Neuronal stem cell (in vitro differentiated cells): Measurements from ENCODE around the gene SP100.

Source experiments
- DNase-seq: peaks from one replicate; pipeline ENCODE4 v3.0.0-alpha.2; 2013; ENCODE audit warnings: low spot score
- H2AFZ ChIP-seq: one replicate; pipeline ENCODE4 v1.6.1; 2013; ENCODE audit warnings: mild to moderate bottlenecking, low read length, inconsistent platforms
- H2AK5ac ChIP-seq: 2 replicates; pipeline ENCODE4 v1.6.1; 2013; ENCODE audit warnings: low read depth, mild to moderate bottlenecking, inconsistent platforms, low read length, moderate library complexity, mixed read lengths
- H2BK120ac ChIP-seq: 2 replicates; pipeline ENCODE4 v1.6.1; 2013; ENCODE audit warnings: low read depth, mild to moderate bottlenecking, inconsistent platforms, low read length, moderate library complexity, mixed read lengths
- H2BK12ac ChIP-seq: one replicate; pipeline ENCODE4 v1.6.1; 2013; ENCODE audit warnings: low read length, inconsistent platforms
- H2BK15ac ChIP-seq: 2 replicates; pipeline ENCODE4 v1.6.1; 2013; ENCODE audit warnings: mild to moderate bottlenecking, low read length, inconsistent platforms, mixed read lengths
- H2BK5ac ChIP-seq: one replicate; pipeline ENCODE4 v1.6.1; 2013; ENCODE audit warnings: inconsistent platforms, mild to moderate bottlenecking, low read length, moderate library complexity
- H3K14ac ChIP-seq: one replicate; pipeline ENCODE4 v1.6.1; 2013; ENCODE audit warnings: low read length, inconsistent platforms
- H3K18ac ChIP-seq: 2 replicates; pipeline ENCODE4 v1.6.1; 2013; ENCODE audit warnings: low read length, inconsistent platforms
- H3K23ac ChIP-seq: 2 replicates; pipeline ENCODE4 v1.6.1; 2013; ENCODE audit warnings: low read depth, mild to moderate bottlenecking, mixed read lengths, low read length, inconsistent platforms; ENCODE audit not compliant: poor library complexity
- H3K27ac ChIP-seq: replicated peaks from 3 replicates; pipeline ENCODE4 v1.5.1; 2013; ENCODE audit warnings: low read length, inconsistent platforms
- H3K27me3 ChIP-seq, 3 experiments: 2 replicates each; pipeline ENCODE4 v1.6.1; 2013; ENCODE audit warnings: low read length in 3 of 3, mild to moderate bottlenecking in 2 of 3, inconsistent platforms in 1 of 3, low read depth in 1 of 3, mixed read lengths in 1 of 3, moderate library complexity in 1 of 3; ENCODE audit not compliant: control insufficient read depth in 3 of 3, insufficient read depth in 3 of 3
- H3K36me3 ChIP-seq, 2 donors: replicated peaks in 1 of 2; 2 replicates each; pipeline ENCODE4 v1.6.1; 2013; ENCODE audit warnings: low read length in 2 of 2; ENCODE audit not compliant: control insufficient read depth in 2 of 2, insufficient read depth in 2 of 2
- H3K4ac ChIP-seq: 2 replicates; pipeline ENCODE4 v1.6.1; 2013; ENCODE audit warnings: inconsistent platforms, mild to moderate bottlenecking, low read length, moderate library complexity
- H3K4me1 ChIP-seq, 2 donors: 1 replicate in 1 of 2; 2 replicates in 1 of 2; pipeline ENCODE4 v1.6.1; 2013; ENCODE audit warnings: low read length in 2 of 2, low read depth in 1 of 2; ENCODE audit not compliant: control insufficient read depth in 2 of 2, insufficient read depth in 1 of 2
- H3K4me2 ChIP-seq: one replicate; pipeline ENCODE4 v1.6.1; 2013; ENCODE audit warnings: mild to moderate bottlenecking, low read length, inconsistent platforms; ENCODE audit not compliant: insufficient read depth, poor library complexity, severe bottlenecking
- H3K4me3 ChIP-seq, 2 donors: 2 replicates each; pipeline ENCODE4 v1.5.1; 2013; ENCODE audit warnings: low read length in 2 of 2, mild to moderate bottlenecking in 2 of 2, inconsistent platforms in 1 of 2, moderate library complexity in 1 of 2
- H3K79me1 ChIP-seq: one replicate; pipeline ENCODE4 v1.6.1; 2013; ENCODE audit warnings: low read depth, mild to moderate bottlenecking, inconsistent platforms, low read length, moderate library complexity
- H3K9ac ChIP-seq: one replicate; pipeline ENCODE4 v1.6.1; 2013; ENCODE audit warnings: mild to moderate bottlenecking, low read depth, low read length, inconsistent platforms; ENCODE audit not compliant: poor library complexity
- H3K9me3 ChIP-seq, 2 donors: replicated peaks in 1 of 2; 2 replicates each; pipeline versions ENCODE3 to v1.6.1; 2013; ENCODE audit warnings: low read length in 2 of 2, mild to moderate bottlenecking in 2 of 2, inconsistent platforms in 1 of 2, low read depth in 1 of 2, mixed read lengths in 1 of 2, moderate library complexity in 1 of 2; ENCODE audit not compliant: control insufficient read depth in 2 of 2, insufficient read depth in 1 of 2
- H4K8ac ChIP-seq: one replicate; pipeline ENCODE4 v1.6.1; 2013; ENCODE audit warnings: low read depth, mild to moderate bottlenecking, inconsistent platforms, low read length, moderate library complexity
- H4K91ac ChIP-seq: one replicate; pipeline ENCODE4 v1.6.1; 2013; ENCODE audit warnings: low read length, low read depth, mild to moderate bottlenecking, inconsistent platforms; ENCODE audit not compliant: poor library complexity
- WGBS, 2 donors: extraction: QIAGEN DNeasy Blood & Tissue Kit; methylation state at CpG; one replicate each; pipeline ENCODE4 v1.1.7; 2013; ENCODE audit warnings: missing lambda C conversion rate in 2 of 2, mixed read lengths in 1 of 2; ENCODE audit not compliant: insufficient read length in 2 of 2, insufficient replicate concordance in 1 of 2; ENCODE audit errors: extremely low coverage in 2 of 2; 5-methylcytosine and 5-hydroxymethylcytosine counted together

SP100 gene

GRCh38 chr2:230589025-230589424 is 173.0 kb downstream of the SP100 start:
- no CpG with 5 or more reads among the region's 3 CpGs for WGBS, 2 donors
- Histone ChIP-seq H3K4me2 (no peak overlapping the region), H3K4ac (no peak overlapping the region), H3K9me3 (no peaks in the 10 kb centered on the region), H3K23ac (no peak overlapping the region), H2BK120ac (no peak overlapping the region), H3K27ac (no peak overlapping the region), H4K8ac (no peak overlapping the region), H4K91ac (no peak overlapping the region), H2AK5ac (no peak overlapping the region), H3K36me3 (no peaks in the 10 kb centered on the region), H2BK12ac (no peak overlapping the region), H3K4me3 (no peak overlapping the region), H3K4me1 (no peaks in the 10 kb centered on the region), H2AFZ (no peak overlapping the region), H3K18ac (no peak overlapping the region), H2BK5ac (no peak overlapping the region), H2BK15ac (no peak overlapping the region), H3K14ac (no peak overlapping the region), H3K9ac (no peak overlapping the region), H3K79me1 (no peaks in the 10 kb centered on the region), H3K27me3 (no peaks in the 10 kb centered on the region)
- no peak for DNase-seq

GRCh38 chr2:230589497-230590015 is 173.6 kb downstream of the SP100 start:
- H4K91ac ChIP-seq, result no peak overlapping the region
- H3K79me1 ChIP-seq, result no peaks in the 10 kb centered on the region
- H3K14ac ChIP-seq, result no peak overlapping the region
- H2BK12ac ChIP-seq, result no peak overlapping the region
- no peak overlapping the region for H2AFZ ChIP-seq
- peaks cover 0 to 1% of the 10 kb centered on the region in 2 donors for H3K4me1 ChIP-seq
- H3K9me3 ChIP-seq, result no peaks in the 10 kb centered on the region
- no peak overlapping the region for H3K4me2 ChIP-seq
- no peak overlapping the region for H3K9ac ChIP-seq
- no peaks in the 10 kb centered on the region for H3K27me3 ChIP-seq
- no peak overlapping the region for H3K4ac ChIP-seq
- DNase-seq, result no peak
- no peak overlapping the region for H3K27ac ChIP-seq
- no peak overlapping the region for H2AK5ac ChIP-seq
- no peaks in the 10 kb centered on the region for H3K36me3 ChIP-seq
- WGBS, 2 donors, result no CpG with 5 or more reads among the region's 3 CpGs
- no peak overlapping the region for H4K8ac ChIP-seq
- no peak overlapping the region for H3K4me3 ChIP-seq
- no peak overlapping the region for H2BK15ac ChIP-seq
- H3K23ac ChIP-seq, result no peak overlapping the region
- H2BK5ac ChIP-seq, result no peak overlapping the region
- H2BK120ac ChIP-seq, result no peak overlapping the region
- no peak overlapping the region for H3K18ac ChIP-seq

- Histone ChIP-seq H3K4me2 (no peak overlapping the region), H3K36me3 (no peaks in the 10 kb centered on the region), H3K27ac (no peak overlapping the region), H2AFZ (no peak overlapping the region), H3K14ac (no peak overlapping the region), H2BK15ac (no peak overlapping the region), H3K9me3 (no peaks in the 10 kb centered on the region), H4K8ac (no peak overlapping the region), H2BK12ac (no peak overlapping the region), H2BK120ac (no peak overlapping the region), H4K91ac (no peak overlapping the region), H3K18ac (no peak overlapping the region), H2BK5ac (no peak overlapping the region), H3K4ac (no peak overlapping the region), H3K23ac (no peak overlapping the region), H3K27me3 (no peaks in the 10 kb centered on the region), H3K79me1 (no peaks in the 10 kb centered on the region), H3K4me3 (no peak overlapping the region), H3K4me1 (peaks cover 0 to 1% of the 10 kb centered on the region in 2 donors), H3K9ac (no peak overlapping the region), H2AK5ac (no peak overlapping the region)
- no peak for DNase-seq
- WGBS, 2 donors, result no CpG with 5 or more reads among the region's 3 CpGs
These were observed 174.3 kb downstream of the SP100 start for GRCh38 chr2:230590333-230590732.

- Histone ChIP-seq H3K9me3 (no peaks in the 10 kb centered on the region), H3K4me2 (no peak overlapping the region), H3K23ac (peak overlapping the region; percentile 5), H3K4ac (no peak overlapping the region), H3K4me3 (no peak overlapping the region), H4K91ac (no peak overlapping the region), H2BK120ac (no peak overlapping the region), H3K4me1 (peaks cover 0 to 1% of the 10 kb centered on the region in 2 donors), H3K27ac (no peak overlapping the region), H3K79me1 (no peaks in the 10 kb centered on the region), H3K9ac (no peak overlapping the region), H3K36me3 (no peaks in the 10 kb centered on the region), H2AFZ (no peak overlapping the region), H2AK5ac (no peak overlapping the region), H2BK15ac (no peak overlapping the region), H2BK5ac (no peak overlapping the region), H4K8ac (no peak overlapping the region), H3K18ac (peak overlapping the region; percentile 49), H2BK12ac (no peak overlapping the region), H3K14ac (no peak overlapping the region), H3K27me3 (no peaks in the 10 kb centered on the region)
- DNase-seq, result no peak
- WGBS, 2 donors, result no CpG with 5 or more reads among the region's 6 CpGs
These were observed 175.8 kb downstream of the SP100 start for GRCh38 chr2:230591850-230592249.
